Measurements from ENCODE around the gene MS4A10. TPM values are rescaled to one million over a fixed set of nuclear protein-coding genes. Genes with fewer than 3 reads are reported as not detected.
"Not testable (repeated sequence)": the region's sequence is repeated elsewhere in the genome, so short reads cannot be mapped to it uniquely, and the experiment has no call there.

The MS4A10 gene
- total RNA-seq, 1 experiment from 2014 or later: not detected

DNA sequence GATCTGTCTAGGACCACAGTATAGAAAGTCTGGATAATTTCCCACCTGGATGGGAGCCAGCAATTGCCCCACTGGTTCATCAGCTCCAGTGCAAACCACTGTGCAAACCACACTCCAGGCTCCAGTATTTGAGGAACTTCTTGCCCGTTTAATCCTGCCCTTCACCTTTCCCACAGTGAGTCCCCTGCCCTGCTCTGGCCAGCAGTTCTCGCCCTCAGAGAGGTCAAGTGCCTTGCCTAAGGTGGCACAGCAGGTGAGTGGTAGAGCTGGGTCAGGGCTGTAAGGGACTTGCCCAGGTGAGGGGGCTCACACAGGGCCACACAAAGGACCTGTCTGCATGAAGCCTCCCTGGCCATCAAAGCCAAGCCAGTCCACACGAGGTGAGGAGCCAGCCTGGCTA is 24.1 kb downstream of the MS4A10 start:
- Histone ChIP-seq H3K4me3 (no peak overlapping the region), H3K27ac (no peak overlapping the region)

GRCh38 chr11:60809691-60810090 is 24.6 kb downstream of the MS4A10 start:
- Histone ChIP-seq H3K27ac (no peak overlapping the region), H3K27me3 (replicated peaks) (peaks cover 31% of the 10 kb centered on the region), H3K4me1 (replicated peaks) (no peaks in the 10 kb centered on the region), H3K36me3 (no peaks in the 10 kb centered on the region), H3K4me3 (no peak overlapping the region), H3K9me3 (replicated peaks) (no peaks in the 10 kb centered on the region; the same call in 1 of the 2 replicates)
- no peak for DNase-seq (ENCODE audit: low read depth in 1 of 2, low spot score in 2 of 2)

More for the DNA sequence above, 24.1 kb downstream of the MS4A10 start:
- Histone ChIP-seq H3K9me3 (replicated peaks) (no peaks in the 10 kb centered on the region; the same call in 1 of the 2 replicates), H3K36me3 (no peaks in the 10 kb centered on the region), H3K4me1 (replicated peaks) (no peaks in the 10 kb centered on the region), H3K27me3 (replicated peaks) (peaks cover 34% of the 10 kb centered on the region)
- no peak for DNase-seq (ENCODE audit: low read depth in 1 of 2, low spot score in 2 of 2)

GRCh38 chr11:60810151-60810550 is 25.0 kb downstream of the MS4A10 start:
- Histone ChIP-seq H3K4me1 (replicated peaks) (no peaks in the 10 kb centered on the region), H3K4me3 (no peak overlapping the region), H3K9me3 (replicated peaks) (no peaks in the 10 kb centered on the region; the same call in 1 of the 2 replicates), H3K27ac (no peak overlapping the region), H3K36me3 (no peaks in the 10 kb centered on the region), H3K27me3 (replicated peaks) (peaks cover 29% of the 10 kb centered on the region)
- no peak for DNase-seq (ENCODE audit: low read depth in 1 of 2, low spot score in 2 of 2)

- H3K4me1 ChIP-seq (replicated peaks): no peaks in the 10 kb centered on the region
- no peak for DNase-seq (ENCODE audit: low read depth in 1 of 2, low spot score in 2 of 2)
- no peak overlapping the region for H3K27ac ChIP-seq
- no peaks in the 10 kb centered on the region; the same call in 1 of the 2 replicates for H3K9me3 ChIP-seq (replicated peaks)
- H3K36me3 ChIP-seq: no peaks in the 10 kb centered on the region
- no peak overlapping the region for H3K4me3 ChIP-seq
- H3K27me3 ChIP-seq (replicated peaks): peaks cover 25% of the 10 kb centered on the region
Measured at GRCh38 chr11:60810569-60810968, 25.4 kb downstream of the MS4A10 start.

DNA sequence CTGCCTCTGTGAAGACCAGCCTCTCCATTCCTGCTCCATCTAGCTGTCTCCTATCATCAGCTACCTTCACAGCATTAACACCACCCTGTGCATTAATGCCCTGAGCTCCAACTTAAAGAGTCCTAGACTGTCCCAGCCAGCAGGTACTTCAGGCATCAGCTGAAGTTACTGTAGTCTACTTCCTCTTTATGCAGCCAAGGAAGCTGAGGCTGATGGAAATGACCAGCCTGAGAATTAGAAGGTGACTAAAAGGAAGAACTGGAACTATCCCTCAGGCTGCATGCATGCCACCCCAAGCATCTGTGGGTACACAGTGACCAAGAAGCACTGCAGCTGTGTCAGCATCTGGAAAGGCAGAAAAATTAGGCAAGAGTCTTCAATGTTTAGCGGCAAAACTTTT is 28.2 kb downstream of the MS4A10 start:
- Histone ChIP-seq H3K27me3 (replicated peaks) (0 out of 2 replicates have a peak, but pooled peaks cover 9% of the 10 kb centered on the region), H3K9me3 (replicated peaks) (peaks cover 13% of the 10 kb centered on the region), H3K4me1 (replicated peaks) (no peaks in the 10 kb centered on the region), H3K36me3 (no peaks in the 10 kb centered on the region), H3K27ac (no peak overlapping the region), H3K4me3 (no peak overlapping the region)
- DNase-seq (ENCODE audit: low read depth in 1 of 2, low spot score in 2 of 2): no peak

DNA sequence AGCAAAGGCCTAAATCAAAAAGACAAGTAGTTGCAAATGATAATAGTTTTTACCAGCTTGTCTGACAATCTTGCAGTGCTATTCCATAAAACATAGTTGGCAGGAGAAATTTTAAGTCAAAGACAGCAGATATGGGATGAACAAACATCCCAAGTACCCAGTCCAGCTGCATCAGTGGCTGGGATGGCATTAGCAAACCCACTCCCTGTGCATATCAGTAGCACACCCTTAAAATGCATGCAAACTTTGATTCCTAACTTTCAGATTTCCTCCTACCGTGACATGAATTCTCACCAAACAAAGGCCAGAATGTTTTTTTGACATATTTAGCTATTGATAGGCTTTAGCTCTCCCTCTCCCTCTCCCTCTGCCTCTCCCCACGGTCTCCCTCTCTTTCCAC is 29.0 kb downstream of the MS4A10 start:
- DNase-seq (ENCODE audit: low read depth in 1 of 2, low spot score in 2 of 2): no peak
- Histone ChIP-seq H3K4me3 (no peak overlapping the region), H3K9me3 (replicated peaks) (peaks cover 13% of the 10 kb centered on the region), H3K4me1 (replicated peaks) (no peaks in the 10 kb centered on the region), H3K27ac (no peak overlapping the region), H3K27me3 (replicated peaks) (0 out of 2 replicates have a peak, but pooled peaks cover 8% of the 10 kb centered on the region), H3K36me3 (no peaks in the 10 kb centered on the region)

DNA sequence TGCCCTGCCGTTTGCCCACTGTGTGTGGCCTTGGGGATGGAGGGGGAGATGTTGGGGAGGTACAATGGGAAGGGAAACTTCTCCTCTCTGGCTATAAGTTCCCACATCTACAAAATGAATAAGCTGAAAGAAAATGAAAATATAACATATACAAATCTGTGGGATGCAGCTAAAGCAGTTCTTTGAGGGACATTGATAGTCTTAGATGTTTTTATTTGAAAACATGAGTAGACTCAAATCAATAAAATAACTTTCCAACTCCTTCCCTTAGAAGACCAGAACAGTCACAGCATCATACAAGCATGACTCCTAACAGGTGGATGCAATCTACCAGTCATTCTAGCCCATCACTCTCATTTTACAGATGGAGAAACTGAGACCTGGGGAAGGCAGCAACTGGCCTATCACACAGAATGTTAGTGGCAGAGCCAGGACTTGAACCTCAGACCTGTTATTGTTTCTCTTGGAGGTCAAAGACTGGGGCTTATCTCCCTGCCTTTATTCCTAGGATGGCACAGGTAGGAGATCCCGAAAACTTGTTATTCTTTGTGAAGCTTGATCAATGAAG is 31.5 kb downstream of the MS4A10 start:
- DNase-seq (ENCODE audit: low read depth in 1 of 2, low spot score in 2 of 2): no peak
- Histone ChIP-seq H3K9me3 (replicated peaks) (peaks cover 13% of the 10 kb centered on the region), H3K27me3 (replicated peaks) (peaks cover 3% of the 10 kb centered on the region; the same call in 1 of the 2 replicates)

DNA sequence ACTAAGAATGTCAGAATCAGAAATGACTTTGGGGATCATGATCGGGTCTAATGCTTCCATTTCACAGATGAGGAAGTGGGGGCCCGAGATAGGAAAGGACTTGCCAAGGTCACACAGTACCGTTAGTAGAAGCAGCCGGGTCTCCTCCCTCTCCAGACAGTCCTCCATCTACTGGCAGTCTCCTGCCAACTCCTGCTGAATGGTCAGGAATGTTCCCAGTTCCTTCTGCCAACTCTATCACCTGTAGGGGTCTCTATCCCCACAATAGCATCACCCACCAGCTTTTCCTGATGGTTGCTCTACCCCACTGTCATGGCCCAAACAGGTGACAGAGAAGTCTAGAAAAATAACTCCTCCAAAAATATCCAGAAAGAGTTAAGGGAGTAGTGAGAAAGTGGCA is 32.9 kb downstream of the MS4A10 start:
- Histone ChIP-seq H3K36me3 (no peaks in the 10 kb centered on the region), H3K27ac (no peak overlapping the region), H3K4me1 (replicated peaks) (no peaks in the 10 kb centered on the region), H3K9me3 (replicated peaks) (peaks cover 13% of the 10 kb centered on the region), H3K27me3 (replicated peaks) (peaks cover 3% of the 10 kb centered on the region; the same call in 1 of the 2 replicates), H3K4me3 (no peak overlapping the region)
- no peak for DNase-seq (ENCODE audit: low read depth in 1 of 2, low spot score in 2 of 2)

More for the DNA sequence above, 31.5 kb downstream of the MS4A10 start:
- Histone ChIP-seq H3K27ac (no peak overlapping the region), H3K36me3 (no peaks in the 10 kb centered on the region), H3K4me3 (no peak overlapping the region), H3K4me1 (replicated peaks) (no peaks in the 10 kb centered on the region)

DNA sequence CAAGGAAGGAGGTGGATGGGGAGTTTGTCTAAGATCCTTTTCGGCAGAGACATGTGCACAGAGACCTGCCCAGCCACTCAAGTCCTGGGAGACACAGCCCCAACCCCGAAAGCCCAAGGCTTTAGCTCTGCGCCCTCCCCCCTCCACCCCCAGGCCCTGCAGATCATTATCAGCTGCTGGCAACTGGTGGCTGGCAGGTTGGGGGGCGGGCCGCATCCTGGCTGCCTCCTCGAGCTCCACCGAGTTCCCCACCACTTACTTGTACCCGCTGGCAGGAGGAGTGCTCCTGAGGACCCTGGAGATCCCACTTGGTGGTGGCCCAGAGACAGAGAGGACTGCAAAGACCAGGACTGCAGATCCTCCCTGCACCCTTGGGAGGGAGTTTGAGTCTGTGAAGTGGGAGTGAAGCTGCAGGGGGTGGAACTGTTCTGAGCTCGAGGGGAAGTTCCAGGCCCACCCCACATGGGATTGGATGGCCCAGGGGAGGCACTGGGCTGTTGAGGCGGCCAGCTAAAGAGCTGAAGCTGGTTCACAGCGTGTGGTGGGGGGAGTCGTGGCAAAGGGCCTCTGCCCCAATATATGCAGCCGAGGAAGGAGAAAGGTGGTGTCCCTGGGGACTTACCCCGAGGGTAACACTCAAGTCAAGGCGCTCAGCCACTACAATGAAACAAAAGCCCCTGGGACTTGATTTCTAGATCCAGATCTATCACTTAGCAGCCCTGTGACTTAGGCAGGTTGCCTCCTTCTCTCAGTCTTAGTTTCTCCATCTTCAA is 36.9 kb downstream of the MS4A10 start:
- Histone ChIP-seq H3K36me3 (no peaks in the 10 kb centered on the region), H3K4me1 (replicated peaks) (no peaks in the 10 kb centered on the region), H3K4me3 (no peak overlapping the region), H3K9me3 (replicated peaks) (peaks cover 5% of the 10 kb centered on the region), H3K27me3 (replicated peaks) (peaks cover 4% of the 10 kb centered on the region; the same call in 1 of the 2 replicates), H3K27ac (no peak overlapping the region)
- no peak for DNase-seq (ENCODE audit: low read depth in 1 of 2, low spot score in 2 of 2)

DNA sequence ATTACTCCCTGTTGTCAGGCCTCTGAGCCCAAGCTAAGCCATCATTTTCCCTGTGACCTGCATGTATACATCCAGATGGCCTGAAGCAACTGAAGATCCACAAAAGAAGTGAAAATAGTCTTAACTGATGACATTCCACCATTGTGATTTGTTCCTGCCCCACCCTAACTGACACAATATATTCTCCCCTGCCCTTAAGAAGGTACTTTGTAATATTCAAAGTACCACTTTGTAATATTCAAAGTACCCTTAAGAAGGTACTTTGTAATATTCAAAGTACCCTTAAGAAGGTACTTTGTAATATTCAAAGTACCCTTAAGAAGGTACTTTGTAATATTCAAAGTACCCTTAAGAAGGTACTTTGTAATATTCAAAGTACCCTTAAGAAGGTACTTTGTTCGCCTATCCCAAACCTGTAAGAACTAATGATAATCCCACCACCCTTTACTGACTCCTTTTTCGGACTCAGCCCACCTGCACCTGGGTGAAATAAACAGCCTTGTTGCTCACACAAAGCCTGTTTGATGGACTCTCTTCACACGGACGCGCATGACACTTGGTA is 38.7 kb downstream of the MS4A10 start:
- not testable (repeated sequence) for DNase-seq (ENCODE audit: low read depth in 1 of 2, low spot score in 2 of 2)

DNA sequence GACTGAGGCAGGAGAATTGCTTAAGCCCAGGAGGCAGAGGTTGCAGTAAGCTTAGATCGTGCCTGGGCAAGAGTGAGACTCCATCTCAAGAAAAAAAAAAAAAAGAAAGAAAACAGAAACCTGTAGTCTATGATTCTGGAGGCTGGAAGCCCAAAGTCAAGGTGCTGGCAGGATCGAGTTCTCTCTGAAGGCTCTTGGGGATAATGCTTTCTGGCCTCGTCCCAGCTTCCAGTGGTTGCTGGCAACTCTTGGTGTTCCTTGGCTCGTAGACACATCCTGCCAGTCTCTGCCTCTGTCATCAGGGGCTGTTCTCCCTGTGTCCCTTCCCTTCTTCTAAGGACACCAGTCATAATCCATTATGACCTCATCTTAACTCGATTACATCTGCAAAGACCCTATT is 40.0 kb downstream of the MS4A10 start:
- Histone ChIP-seq H3K27ac (no peak overlapping the region), H3K27me3 (replicated peaks) (peaks cover 16% of the 10 kb centered on the region)
- DNase-seq (ENCODE audit: low read depth in 1 of 2, low spot score in 2 of 2): no peak

More for the DNA sequence above, 38.7 kb downstream of the MS4A10 start:
- H3K36me3 ChIP-seq; H3K9me3 ChIP-seq (replicated peaks); H3K4me3 ChIP-seq; H3K27ac ChIP-seq; H3K4me1 ChIP-seq (replicated peaks): not testable (repeated sequence)
- peaks cover 15% of the 10 kb centered on the region for H3K27me3 ChIP-seq (replicated peaks)

DNA sequence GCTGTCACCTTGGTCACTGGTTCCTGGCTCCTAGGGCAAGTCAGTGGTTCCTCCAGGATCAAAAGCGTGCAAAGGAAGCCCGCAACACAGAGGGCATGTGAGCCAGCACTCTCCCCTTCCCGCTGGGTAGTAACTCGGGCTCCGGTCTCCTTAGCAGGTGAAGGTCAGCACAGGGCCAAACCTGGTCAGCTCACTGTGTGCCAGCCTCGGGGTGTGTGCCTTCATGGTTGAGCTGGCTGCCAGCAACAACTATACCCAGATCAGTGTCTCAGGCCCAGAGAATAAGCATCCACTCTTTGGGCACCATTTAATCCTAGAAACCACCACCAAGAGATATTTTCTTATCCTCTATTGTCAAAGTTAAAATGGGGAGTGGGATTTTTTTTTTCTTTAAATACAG is 40.7 kb downstream of the MS4A10 start:
- peaks cover 16% of the 10 kb centered on the region for H3K27me3 ChIP-seq (replicated peaks)
- no peak for DNase-seq (ENCODE audit: low read depth in 1 of 2, low spot score in 2 of 2)

More for the DNA sequence above, 40.0 kb downstream of the MS4A10 start:
- no peaks in the 10 kb centered on the region for H3K36me3 ChIP-seq
- no peaks in the 10 kb centered on the region for H3K9me3 ChIP-seq (replicated peaks)
- H3K4me1 ChIP-seq (replicated peaks): no peaks in the 10 kb centered on the region
- no peak overlapping the region for H3K4me3 ChIP-seq

GRCh38 chr11:60830478-60831142 is 45.5 kb downstream of the MS4A10 start:
- no peak for DNase-seq (ENCODE audit: low read depth in 1 of 2, low spot score in 2 of 2)
- no peaks in the 10 kb centered on the region for H3K36me3 ChIP-seq
- no peak overlapping the region for H3K27ac ChIP-seq
- H3K9me3 ChIP-seq (replicated peaks): no peaks in the 10 kb centered on the region
- H3K4me1 ChIP-seq (replicated peaks): no peaks in the 10 kb centered on the region
- H3K27me3 ChIP-seq (replicated peaks): peaks cover 40% of the 10 kb centered on the region
- no peak overlapping the region for H3K4me3 ChIP-seq

More for the DNA sequence above, 40.7 kb downstream of the MS4A10 start:
- no peak overlapping the region for H3K27ac ChIP-seq
- no peaks in the 10 kb centered on the region for H3K36me3 ChIP-seq
- no peaks in the 10 kb centered on the region for H3K4me1 ChIP-seq (replicated peaks)
- H3K4me3 ChIP-seq: no peak overlapping the region
- H3K9me3 ChIP-seq (replicated peaks): no peaks in the 10 kb centered on the region

- H3K4me3 ChIP-seq: no peak overlapping the region
- no peak overlapping the region for H3K27ac ChIP-seq
- peak; percentile 65 to 85 for DNase-seq (ENCODE audit: low read depth in 1 of 2, low spot score in 2 of 2)
Measured at GRCh38 chr11:60831143-60831500, 46.0 kb downstream of the MS4A10 start.

More at GRCh38 chr11:60831143-60831500, 46.0 kb downstream of the MS4A10 start:
- H3K9me3 ChIP-seq (replicated peaks): no peaks in the 10 kb centered on the region
- H3K4me1 ChIP-seq (replicated peaks): no peaks in the 10 kb centered on the region
- peaks cover 40% of the 10 kb centered on the region for H3K27me3 ChIP-seq (replicated peaks)
- H3K36me3 ChIP-seq: no peaks in the 10 kb centered on the region
